HEK293 (cell line): ENCODE data around the gene DNMT3B.

Source experiments
- CTCF ChIA-PET: fragments of 350-600 bp; formaldehyde crosslinking; extraction: SDS; loops from one replicate; lab custom pipeline; 2021; ENCODE audit warnings: antibody characterized with exemption; lab: Yijun Ruan, JAX
- POLR2A ChIA-PET: fragments of 300-600 bp; formaldehyde crosslinking; extraction: SDS; loops from one replicate; lab custom pipeline; 2020; ENCODE audit warnings: antibody characterized with exemption, inconsistent platforms; lab: Yijun Ruan, JAX
- H3K27ac ChIP-seq: fragments of 200-500 bp; sonication (Bioruptor generic); 2 replicates; pipeline ENCODE4 v1.5.1; 2014; ENCODE audit warnings: low read depth, low read length, control low read depth, inconsistent platforms; ENCODE audit errors: extremely low read depth
- H3K36me3 ChIP-seq, 2 experiments: fragments of 200-500 bp in 1 of 2; sonication (Bioruptor generic) in 1 of 2; 1 replicate in 1 of 2; 2 replicates in 1 of 2; pipeline ENCODE4 v1.5.1; 2014 to 2017; ENCODE audit warnings: inconsistent platforms in 2 of 2, low read length in 2 of 2; ENCODE audit not compliant: control insufficient read depth in 2 of 2, insufficient read depth in 1 of 2
- H3K4me1 ChIP-seq: fragments of 200-500 bp; sonication (Bioruptor generic); 2 replicates; pipeline ENCODE4 v1.5.1; 2014; ENCODE audit warnings: mild to moderate bottlenecking, low read length, inconsistent platforms; ENCODE audit not compliant: control insufficient read depth, insufficient read depth
- H3K4me3 ChIP-seq: 2 replicates; pipeline ENCODE4 v1.5.1; 2011; ENCODE audit warnings: low read depth, mild to moderate bottlenecking, control low read depth, low read length, moderate library complexity
- H3K9me3 ChIP-seq: fragments of 200-500 bp; sonication (Bioruptor generic); 2 replicates; pipeline ENCODE4 v1.5.1; 2014; ENCODE audit warnings: low read depth, low read length, inconsistent platforms; ENCODE audit not compliant: control insufficient read depth, insufficient read depth
- GFI1B ChIP-seq: fragments of 450-650 bp; formaldehyde crosslinking; IDR thresholded peaks from 2 replicates; pipeline ENCODE4 v1.5.1; 2016; ENCODE audit warnings: missing biosample characterization, missing genetic modification characterization
- IKZF3 ChIP-seq: fragments of 450-650 bp; IDR thresholded peaks from 2 replicates; pipeline ENCODE4 v1.5.0; 2018; ENCODE audit warnings: missing biosample characterization, mild to moderate bottlenecking, missing genetic modification characterization, moderate library complexity
- KLF8 ChIP-seq: fragments of 450-650 bp; formaldehyde crosslinking; IDR thresholded peaks from 2 replicates; pipeline ENCODE4 v1.5.1; 2016; ENCODE audit warnings: missing biosample characterization, missing genetic modification characterization
- OSR2 ChIP-seq: fragments of 450-650 bp; formaldehyde crosslinking; IDR thresholded peaks from 2 replicates; pipeline ENCODE4 v1.5.1; 2016; ENCODE audit warnings: missing biosample characterization, missing genetic modification characterization
- SCRT1 ChIP-seq: fragments of 450-650 bp; formaldehyde crosslinking; IDR thresholded peaks from 2 replicates; pipeline ENCODE4 v1.5.1; 2016; ENCODE audit warnings: missing biosample characterization, missing genetic modification characterization, borderline replicate concordance
- ZBTB8A ChIP-seq: fragments of 450-650 bp; formaldehyde crosslinking; IDR thresholded peaks from 2 replicates; pipeline ENCODE4 v1.5.1; 2016; ENCODE audit warnings: missing biosample characterization, missing genetic modification characterization
- ZFP69B ChIP-seq: fragments of 450-650 bp; formaldehyde crosslinking; IDR thresholded peaks from 2 replicates; pipeline ENCODE4 v1.5.1; 2016; ENCODE audit warnings: missing biosample characterization, missing genetic modification characterization
- ZNF146 ChIP-seq: fragments of 450-650 bp; formaldehyde crosslinking; IDR thresholded peaks from 2 replicates; pipeline ENCODE4 v1.5.1; 2016; ENCODE audit warnings: missing biosample characterization, missing genetic modification characterization
- ZNF157 ChIP-seq: fragments of 450-650 bp; formaldehyde crosslinking; IDR thresholded peaks from 2 replicates; pipeline ENCODE4 v1.5.1; 2016; ENCODE audit warnings: missing biosample characterization, missing genetic modification characterization
- ZNF174 ChIP-seq: fragments of 450-650 bp; formaldehyde crosslinking; IDR thresholded peaks from 2 replicates; pipeline ENCODE4 v1.5.0; 2017; ENCODE audit warnings: missing biosample characterization, mild to moderate bottlenecking, missing genetic modification characterization
- ZNF266 ChIP-seq: fragments of 450-650 bp; formaldehyde crosslinking; IDR thresholded peaks from 2 replicates; pipeline ENCODE4 v1.5.1; 2016; ENCODE audit warnings: missing biosample characterization, missing genetic modification characterization, low read depth
- ZNF335 ChIP-seq: fragments of 450-650 bp; formaldehyde crosslinking; conservative IDR thresholded peaks from 2 replicates; pipeline ENCODE4 v1.5.1; 2016; ENCODE audit warnings: missing biosample characterization, missing genetic modification characterization
- ZNF548 ChIP-seq: fragments of 450-650 bp; formaldehyde crosslinking; IDR thresholded peaks from 2 replicates; pipeline ENCODE4 v1.5.1; 2016; ENCODE audit warnings: missing biosample characterization, missing genetic modification characterization
- ZNF549 ChIP-seq: fragments of 450-650 bp; IDR thresholded peaks from 2 replicates; pipeline ENCODE4 v1.5.1; 2018; ENCODE audit warnings: missing biosample characterization, missing genetic modification characterization, mild to moderate bottlenecking, inconsistent platforms, moderate library complexity
- ZNF596 ChIP-seq: fragments of 450-650 bp; IDR thresholded peaks from 2 replicates; pipeline ENCODE4 v1.5.0; 2018; ENCODE audit warnings: missing biosample characterization, mild to moderate bottlenecking, missing genetic modification characterization, moderate library complexity
- ZNF600 ChIP-seq: fragments of 450-650 bp; formaldehyde crosslinking; IDR thresholded peaks from 2 replicates; pipeline ENCODE4 v1.5.1; 2016; ENCODE audit warnings: missing biosample characterization, missing genetic modification characterization
- TF ChIP-seq, protein P1 (sequence below): fragments of 450-650 bp; formaldehyde crosslinking; IDR thresholded peaks from 2 replicates; pipeline ENCODE4 v1.5.1; 2016; ENCODE audit warnings: missing biosample characterization, missing genetic modification characterization
- TF ChIP-seq, protein P2 (sequence below): fragments of 450-650 bp; formaldehyde crosslinking; IDR thresholded peaks from 2 replicates; pipeline ENCODE4 v1.5.1; 2016; ENCODE audit warnings: missing biosample characterization, missing genetic modification characterization, borderline replicate concordance
- TF ChIP-seq, protein P3 (sequence below): fragments of 450-650 bp; IDR thresholded peaks from 2 replicates; pipeline ENCODE4 v1.5.1; 2018; ENCODE audit warnings: missing biosample characterization, mild to moderate bottlenecking, missing genetic modification characterization
- TF ChIP-seq, protein P4 (sequence below): fragments of 450-650 bp; formaldehyde crosslinking; optimal IDR thresholded peaks from 2 replicates; pipeline ENCODE3; 2016; ENCODE audit warnings: missing biosample characterization, mild to moderate bottlenecking, missing genetic modification characterization
- TF ChIP-seq, protein P5 (sequence below): fragments of 450-650 bp; formaldehyde crosslinking; IDR thresholded peaks from 2 replicates; pipeline ENCODE4 v1.5.1; 2016; ENCODE audit warnings: missing biosample characterization, missing genetic modification characterization

The DNMT3B gene

DNA sequence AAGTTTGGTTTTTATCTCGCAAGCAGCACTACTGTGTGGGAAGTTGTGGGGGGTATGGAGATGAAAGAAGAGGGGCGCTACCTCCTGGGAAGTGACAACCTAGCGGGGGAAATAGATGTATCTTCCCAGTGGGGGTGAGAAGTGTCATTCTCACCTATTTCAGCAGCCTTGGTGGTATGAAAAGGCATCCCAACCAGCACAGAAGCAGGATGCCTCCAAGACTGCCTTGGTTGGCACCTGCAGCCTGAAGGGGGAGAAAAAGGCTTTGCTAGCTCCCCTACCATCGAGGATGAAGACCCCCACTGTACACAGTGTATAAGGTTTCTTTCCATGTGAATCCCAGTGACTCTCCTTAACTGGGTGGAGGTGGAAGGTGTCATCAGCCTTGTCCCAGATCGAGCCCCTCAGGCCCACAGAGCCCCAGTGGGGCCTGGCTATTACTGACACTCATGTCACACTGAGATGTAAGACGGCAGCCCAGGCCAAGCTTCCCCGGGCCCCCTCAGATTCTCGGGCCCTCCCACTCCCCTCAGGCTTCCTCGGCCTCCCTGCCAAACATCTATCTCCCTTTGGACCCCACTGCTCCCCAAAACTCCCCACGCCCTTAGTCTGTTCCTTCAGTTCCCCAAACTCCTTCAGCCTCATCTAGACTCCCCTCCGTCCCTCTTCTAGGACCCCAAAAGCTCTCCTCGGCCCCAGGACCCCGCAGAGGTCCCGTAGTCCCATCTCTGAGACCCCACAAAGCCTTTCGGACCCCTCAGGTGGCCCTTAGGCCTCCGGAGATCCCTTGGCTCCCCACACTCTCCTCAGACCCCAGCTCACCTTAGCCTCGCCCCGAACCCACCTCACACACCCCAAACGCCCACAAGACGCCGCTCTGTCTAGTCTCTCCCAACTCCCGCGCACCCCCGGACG is 19.6 kb upstream of the DNMT3B start (continued):
- TF ChIP-seq ZNF600 (tag by site-specific recombination) (0 out of 2 replicates have a peak, but pooled peaks have one; percentile 13), SCRT1 (tag by site-specific recombination) (no peak)
- TF ChIP-seq, all 188 proteins: peak for 15

DNA sequence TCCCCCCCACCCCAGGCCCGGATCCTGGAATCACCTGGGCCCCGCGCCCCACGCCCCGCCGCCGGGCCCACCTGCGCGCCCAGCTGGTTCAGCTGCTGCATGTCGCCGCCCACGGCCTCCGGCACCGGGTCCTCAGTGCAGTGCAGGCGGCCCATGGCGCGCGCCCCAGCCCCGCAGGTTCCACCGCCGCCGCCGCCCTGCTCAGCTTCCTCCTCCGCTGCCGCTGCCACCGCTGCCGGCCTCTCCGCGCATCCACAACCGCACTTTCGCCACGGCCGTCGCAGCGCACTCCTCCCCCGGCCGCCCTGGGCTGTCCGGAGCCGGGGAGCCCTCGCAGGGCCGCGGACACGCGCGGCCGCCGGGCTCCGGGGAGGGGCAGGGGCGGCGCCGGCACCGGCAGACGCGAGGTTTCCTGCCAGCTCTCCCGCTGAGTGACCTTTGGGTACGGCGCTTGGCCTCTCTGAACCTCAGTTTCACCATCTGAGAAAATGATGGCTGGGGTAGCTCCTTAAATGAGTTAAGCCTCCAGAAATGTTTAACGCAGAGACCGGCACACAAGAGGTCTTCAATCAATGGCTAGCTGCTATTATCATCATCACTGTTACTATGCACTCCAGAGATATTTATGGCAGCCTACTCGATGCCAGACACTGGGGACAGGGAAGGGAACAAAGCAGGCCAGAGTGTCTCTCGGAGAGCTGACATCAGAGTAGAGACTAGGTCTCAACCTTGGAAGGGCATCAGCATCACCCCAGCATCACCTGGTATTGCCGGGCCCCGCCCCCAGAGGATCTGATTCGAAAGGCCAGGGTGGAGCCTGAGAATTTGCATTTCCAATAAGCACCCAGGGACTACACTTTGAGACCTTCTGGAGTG is 18.7 kb upstream of the DNMT3B start, which contains the start of gene COMMD7:
TSS of gene COMMD7 (minus strand) at position 231 of the 876 bp plus-strand sequence. CDS start at position 155, 76 bp downstream.
- Histone ChIP-seq H3K4me3 (peak within 1 kb of the TSS; percentile 69), H3K9me3 (no peaks in the 10 kb centered on the region), H3K36me3 (no peaks in the 10 kb centered on the region), H3K27ac (peak within 1 kb of the TSS; percentile 74), H3K4me1 (no peaks in the 10 kb centered on the region)
- POLR2A ChIA-PET = interaction anchor here (0.6 to 3.9 kb wide), 6 partner anchors 13 to 80 kb away, joined by 3 to 17 read pairs (median 4); partner anchors contain the start of gene DNMT3B
- CTCF ChIA-PET = interaction anchor here (1.9 kb wide), 1 partner anchor 35 kb away, joined by 8 read pairs; no protein-coding TSS in a partner anchor
- TF ChIP-seq ZNF548 (tag by site-specific recombination) (no peak), ZNF335 (tag by site-specific recombination) (peak; percentile 95), ZNF146 (tag by site-specific recombination) (no peak), ZNF549 (tag by site-specific recombination) (no peak), ZNF157 (tag by site-specific recombination) (no peak), OSR2 (tag by site-specific recombination) (no peak), KLF8 (tag by site-specific recombination) (0 out of 2 replicates have a peak, but pooled peaks have one; percentile 8), GFI1B (tag by site-specific recombination) (no peak), ZFP69B (tag by site-specific recombination) (0 out of 2 replicates have a peak, but pooled peaks have one; percentile 36), IKZF3 (peak; percentile 29; the same call in 1 of the 2 replicates), ZBTB8A (tag by site-specific recombination) (0 out of 2 replicates have a peak, but pooled peaks have one; percentile 4), ZNF596 (0 out of 2 replicates have a peak, but pooled peaks have one; percentile 54), ZNF266 (no peak), ZNF174 (tag by site-specific recombination) (no peak)
- TF ChIP-seq, protein P1, sequence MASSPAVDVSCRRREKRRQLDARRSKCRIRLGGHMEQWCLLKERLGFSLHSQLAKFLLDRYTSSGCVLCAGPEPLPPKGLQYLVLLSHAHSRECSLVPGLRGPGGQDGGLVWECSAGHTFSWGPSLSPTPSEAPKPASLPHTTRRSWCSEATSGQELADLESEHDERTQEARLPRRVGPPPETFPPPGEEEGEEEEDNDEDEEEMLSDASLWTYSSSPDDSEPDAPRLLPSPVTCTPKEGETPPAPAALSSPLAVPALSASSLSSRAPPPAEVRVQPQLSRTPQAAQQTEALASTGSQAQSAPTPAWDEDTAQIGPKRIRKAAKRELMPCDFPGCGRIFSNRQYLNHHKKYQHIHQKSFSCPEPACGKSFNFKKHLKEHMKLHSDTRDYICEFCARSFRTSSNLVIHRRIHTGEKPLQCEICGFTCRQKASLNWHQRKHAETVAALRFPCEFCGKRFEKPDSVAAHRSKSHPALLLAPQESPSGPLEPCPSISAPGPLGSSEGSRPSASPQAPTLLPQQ (tag by site-specific recombination) = peak; percentile 9
- TF ChIP-seq, protein P2, sequence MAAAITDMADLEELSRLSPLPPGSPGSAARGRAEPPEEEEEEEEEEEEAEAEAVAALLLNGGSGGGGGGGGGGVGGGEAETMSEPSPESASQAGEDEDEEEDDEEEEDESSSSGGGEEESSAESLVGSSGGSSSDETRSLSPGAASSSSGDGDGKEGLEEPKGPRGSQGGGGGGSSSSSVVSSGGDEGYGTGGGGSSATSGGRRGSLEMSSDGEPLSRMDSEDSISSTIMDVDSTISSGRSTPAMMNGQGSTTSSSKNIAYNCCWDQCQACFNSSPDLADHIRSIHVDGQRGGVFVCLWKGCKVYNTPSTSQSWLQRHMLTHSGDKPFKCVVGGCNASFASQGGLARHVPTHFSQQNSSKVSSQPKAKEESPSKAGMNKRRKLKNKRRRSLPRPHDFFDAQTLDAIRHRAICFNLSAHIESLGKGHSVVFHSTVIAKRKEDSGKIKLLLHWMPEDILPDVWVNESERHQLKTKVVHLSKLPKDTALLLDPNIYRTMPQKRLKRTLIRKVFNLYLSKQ = no peak
- TF ChIP-seq, protein P3, sequence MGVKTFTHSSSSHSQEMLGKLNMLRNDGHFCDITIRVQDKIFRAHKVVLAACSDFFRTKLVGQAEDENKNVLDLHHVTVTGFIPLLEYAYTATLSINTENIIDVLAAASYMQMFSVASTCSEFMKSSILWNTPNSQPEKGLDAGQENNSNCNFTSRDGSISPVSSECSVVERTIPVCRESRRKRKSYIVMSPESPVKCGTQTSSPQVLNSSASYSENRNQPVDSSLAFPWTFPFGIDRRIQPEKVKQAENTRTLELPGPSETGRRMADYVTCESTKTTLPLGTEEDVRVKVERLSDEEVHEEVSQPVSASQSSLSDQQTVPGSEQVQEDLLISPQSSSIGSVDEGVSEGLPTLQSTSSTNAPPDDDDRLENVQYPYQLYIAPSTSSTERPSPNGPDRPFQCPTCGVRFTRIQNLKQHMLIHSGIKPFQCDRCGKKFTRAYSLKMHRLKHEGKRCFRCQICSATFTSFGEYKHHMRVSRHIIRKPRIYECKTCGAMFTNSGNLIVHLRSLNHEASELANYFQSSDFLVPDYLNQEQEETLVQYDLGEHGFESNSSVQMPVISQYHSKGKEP (tag by site-specific recombination) = 0 out of 2 replicates have a peak, but pooled peaks have one; percentile 25
- TF ChIP-seq, protein P4, sequence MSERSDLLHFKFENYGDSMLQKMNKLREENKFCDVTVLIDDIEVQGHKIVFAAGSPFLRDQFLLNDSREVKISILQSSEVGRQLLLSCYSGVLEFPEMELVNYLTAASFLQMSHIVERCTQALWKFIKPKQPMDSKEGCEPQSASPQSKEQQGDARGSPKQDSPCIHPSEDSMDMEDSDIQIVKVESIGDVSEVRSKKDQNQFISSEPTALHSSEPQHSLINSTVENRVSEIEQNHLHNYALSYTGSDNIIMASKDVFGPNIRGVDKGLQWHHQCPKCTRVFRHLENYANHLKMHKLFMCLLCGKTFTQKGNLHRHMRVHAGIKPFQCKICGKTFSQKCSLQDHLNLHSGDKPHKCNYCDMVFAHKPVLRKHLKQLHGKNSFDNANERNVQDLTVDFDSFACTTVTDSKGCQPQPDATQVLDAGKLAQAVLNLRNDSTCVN (tag by site-specific recombination) = peak; percentile 67
- TF ChIP-seq, protein P5, sequence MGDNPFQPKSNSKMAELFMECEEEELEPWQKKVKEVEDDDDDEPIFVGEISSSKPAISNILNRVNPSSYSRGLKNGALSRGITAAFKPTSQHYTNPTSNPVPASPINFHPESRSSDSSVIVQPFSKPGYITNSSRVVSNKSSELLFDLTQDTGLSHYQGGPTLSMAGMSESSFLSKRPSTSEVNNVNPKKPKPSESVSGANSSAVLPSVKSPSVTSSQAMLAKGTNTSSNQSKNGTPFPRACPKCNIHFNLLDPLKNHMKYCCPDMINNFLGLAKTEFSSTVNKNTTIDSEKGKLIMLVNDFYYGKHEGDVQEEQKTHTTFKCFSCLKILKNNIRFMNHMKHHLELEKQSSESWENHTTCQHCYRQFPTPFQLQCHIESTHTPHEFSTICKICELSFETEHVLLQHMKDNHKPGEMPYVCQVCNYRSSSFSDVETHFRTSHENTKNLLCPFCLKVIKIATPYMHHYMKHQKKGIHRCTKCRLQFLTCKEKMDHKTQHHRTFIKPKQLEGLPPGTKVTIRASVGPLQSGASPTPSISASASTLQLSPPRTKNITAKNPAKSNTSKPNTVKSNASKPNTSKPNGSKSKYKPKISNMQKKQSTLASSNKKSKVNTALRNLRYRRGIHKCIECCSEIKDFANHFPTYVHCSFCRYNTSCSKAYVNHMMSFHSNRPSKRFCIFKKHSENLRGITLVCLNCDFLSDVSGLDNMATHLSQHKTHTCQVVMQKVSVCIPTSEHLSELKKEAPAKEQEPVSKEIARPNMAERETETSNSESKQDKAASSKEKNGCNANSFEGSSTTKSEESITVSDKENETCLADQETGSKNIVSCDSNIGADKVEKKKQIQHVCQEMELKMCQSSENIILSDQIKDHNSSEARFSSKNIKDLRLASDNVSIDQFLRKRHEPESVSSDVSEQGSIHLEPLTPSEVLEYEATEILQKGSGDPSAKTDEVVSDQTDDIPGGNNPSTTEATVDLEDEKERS (tag by site-specific recombination) = no peak
